MM.1S (cell line): ENCODE measurements around the gene HS6ST3.

Experiments
- DNase-seq: peaks from one replicate; pipeline ENCODE4 v3.0.0-alpha.2; 2015
- H2AFZ ChIP-seq: fragments of 300-600 bp; sonication (generic); 2 replicates; pipeline ENCODE4 v1.6.0; 2016; ENCODE audit warnings: antibody characterized with exemption, low read length
- H3F3A ChIP-seq: fragments of 300-600 bp; sonication (generic); 2 replicates; pipeline ENCODE4 v1.6.1; 2016; ENCODE audit warnings: mild to moderate bottlenecking, antibody characterized with exemption, low read length, moderate library complexity, mixed read lengths; ENCODE audit not compliant: insufficient read depth
- H3K27ac ChIP-seq: fragments of 300-600 bp; sonication (generic); 2 replicates; pipeline ENCODE4 v1.5.1; 2016; ENCODE audit warnings: mild to moderate bottlenecking, low read length
- H3K27me3 ChIP-seq: fragments of 300-600 bp; sonication (generic); replicated peaks from 2 replicates; pipeline ENCODE4 v1.6.0; 2016; ENCODE audit warnings: low read length; ENCODE audit not compliant: insufficient read depth
- H3K36me3 ChIP-seq: fragments of 300-600 bp; sonication (generic); replicated peaks from 2 replicates; pipeline ENCODE4 v1.6.1; 2016; ENCODE audit warnings: mild to moderate bottlenecking, low read length, mixed read lengths; ENCODE audit not compliant: insufficient read depth
- H3K4me1 ChIP-seq: fragments of 300-600 bp; sonication (generic); 2 replicates; pipeline ENCODE4 v1.6.1; 2016; ENCODE audit warnings: low read length, mixed read lengths
- H3K4me2 ChIP-seq: fragments of 300-600 bp; sonication (generic); 2 replicates; pipeline ENCODE4 v1.6.0; 2016; ENCODE audit warnings: low read depth, low read length
- H3K4me3 ChIP-seq: fragments of 300-600 bp; sonication (generic); 2 replicates; pipeline ENCODE4 v1.5.1; 2016; ENCODE audit warnings: low read length, mixed read lengths
- H3K79me2 ChIP-seq: fragments of 300-600 bp; sonication (generic); 2 replicates; pipeline ENCODE4 v1.6.1; 2016; ENCODE audit warnings: mixed run types, low read length, mixed read lengths
- H3K9ac ChIP-seq: fragments of 300-600 bp; sonication (generic); 2 replicates; pipeline ENCODE4 v1.6.1; 2016; ENCODE audit warnings: low read length, mixed read lengths
- H3K9me2 ChIP-seq: fragments of 300-600 bp; sonication (generic); replicated peaks from 2 replicates; pipeline ENCODE4 v1.6.1; 2016; ENCODE audit warnings: mild to moderate bottlenecking, low read length, mixed read lengths; ENCODE audit not compliant: insufficient read depth
- H3K9me3 ChIP-seq: fragments of 300-600 bp; sonication (generic); replicated peaks from 2 replicates; pipeline ENCODE4 v1.6.1; 2016; ENCODE audit warnings: mild to moderate bottlenecking, low read length, mixed read lengths; ENCODE audit not compliant: insufficient read depth
- H4K20me1 ChIP-seq: fragments of 300-600 bp; sonication (generic); 2 replicates; pipeline ENCODE4 v1.6.1; 2016; ENCODE audit warnings: mild to moderate bottlenecking, low read length, moderate library complexity, mixed read lengths; ENCODE audit not compliant: insufficient read depth
- EZH2 ChIP-seq: fragments of 300-600 bp; sonication (generic); optimal IDR thresholded peaks from 2 replicates; pipeline ENCODE3; 2017; ENCODE audit warnings: low read depth, mild to moderate bottlenecking, antibody characterized with exemption, low read length, mixed read lengths
- EZH2phosphoT487 ChIP-seq: fragments of 300-600 bp; sonication (generic); IDR thresholded peaks from 2 replicates; pipeline ENCODE4 v1.6.1; 2018; ENCODE audit warnings: antibody characterized with exemption, low read length
- TF ChIP-seq, protein P1 (sequence below): fragments of 300-600 bp; sonication (generic); IDR thresholded peaks from 2 replicates; pipeline ENCODE4 v1.5.1; 2016; ENCODE audit warnings: antibody characterized with exemption, low read length, mixed read lengths

Gene HS6ST3

DNA sequence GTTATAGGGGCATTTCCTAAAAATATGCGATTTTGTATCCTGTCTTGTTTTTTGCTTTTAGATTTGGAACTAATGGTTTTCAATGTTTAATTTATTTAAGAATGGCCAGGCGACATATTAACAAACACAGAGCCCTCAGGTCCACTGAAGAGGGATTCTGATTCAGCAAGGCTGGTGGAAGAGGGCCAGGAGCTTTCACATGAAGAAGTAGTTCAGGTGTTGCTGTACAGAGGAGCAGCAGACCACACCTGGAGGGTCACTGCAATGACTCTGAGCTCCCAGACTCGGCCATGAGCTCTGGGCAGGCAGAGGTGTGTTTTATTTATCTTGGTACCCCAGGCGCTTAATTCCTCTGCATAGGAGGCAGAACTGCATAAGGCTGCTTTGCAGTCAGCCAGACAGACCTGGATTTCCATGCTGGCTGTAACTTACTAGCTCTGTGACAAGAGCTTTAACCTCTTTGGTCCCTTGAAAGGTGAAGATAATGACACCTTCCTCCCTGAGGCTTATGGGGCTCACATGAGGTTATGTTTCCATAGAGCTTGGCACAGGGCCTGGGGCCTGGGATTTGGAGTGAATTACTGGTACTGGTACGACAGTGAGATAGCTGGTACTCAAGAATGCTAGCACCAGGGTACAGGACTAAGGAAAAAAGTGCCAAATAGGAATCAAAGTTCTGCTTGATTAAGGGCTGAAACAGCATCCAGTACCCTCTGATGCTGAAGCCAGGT, 719.6 kb downstream of the HS6ST3 start:
- Histone ChIP-seq H3K4me3 (no peak overlapping the region), H3K9me2 (no peaks in the 10 kb centered on the region), H3K27ac (no peak overlapping the region), H3K79me2 (no peaks in the 10 kb centered on the region), H3K4me1 (no peaks in the 10 kb centered on the region), H3K4me2 (no peak overlapping the region), H3K36me3 (no peaks in the 10 kb centered on the region), H3K27me3 (no peaks in the 10 kb centered on the region), H3F3A (no peaks in the 10 kb centered on the region), H4K20me1 (no peaks in the 10 kb centered on the region), H3K9me3 (no peaks in the 10 kb centered on the region), H3K9ac (no peak overlapping the region), H2AFZ (no peak overlapping the region)
- no peak for TF ChIP-seq EZH2
- TF ChIP-seq, protein P1, sequence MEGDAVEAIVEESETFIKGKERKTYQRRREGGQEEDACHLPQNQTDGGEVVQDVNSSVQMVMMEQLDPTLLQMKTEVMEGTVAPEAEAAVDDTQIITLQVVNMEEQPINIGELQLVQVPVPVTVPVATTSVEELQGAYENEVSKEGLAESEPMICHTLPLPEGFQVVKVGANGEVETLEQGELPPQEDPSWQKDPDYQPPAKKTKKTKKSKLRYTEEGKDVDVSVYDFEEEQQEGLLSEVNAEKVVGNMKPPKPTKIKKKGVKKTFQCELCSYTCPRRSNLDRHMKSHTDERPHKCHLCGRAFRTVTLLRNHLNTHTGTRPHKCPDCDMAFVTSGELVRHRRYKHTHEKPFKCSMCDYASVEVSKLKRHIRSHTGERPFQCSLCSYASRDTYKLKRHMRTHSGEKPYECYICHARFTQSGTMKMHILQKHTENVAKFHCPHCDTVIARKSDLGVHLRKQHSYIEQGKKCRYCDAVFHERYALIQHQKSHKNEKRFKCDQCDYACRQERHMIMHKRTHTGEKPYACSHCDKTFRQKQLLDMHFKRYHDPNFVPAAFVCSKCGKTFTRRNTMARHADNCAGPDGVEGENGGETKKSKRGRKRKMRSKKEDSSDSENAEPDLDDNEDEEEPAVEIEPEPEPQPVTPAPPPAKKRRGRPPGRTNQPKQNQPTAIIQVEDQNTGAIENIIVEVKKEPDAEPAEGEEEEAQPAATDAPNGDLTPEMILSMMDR = no peak
- TF ChIP-seq EZH2phosphoT487 = no peak
- DNase-seq = no peak

DNA sequence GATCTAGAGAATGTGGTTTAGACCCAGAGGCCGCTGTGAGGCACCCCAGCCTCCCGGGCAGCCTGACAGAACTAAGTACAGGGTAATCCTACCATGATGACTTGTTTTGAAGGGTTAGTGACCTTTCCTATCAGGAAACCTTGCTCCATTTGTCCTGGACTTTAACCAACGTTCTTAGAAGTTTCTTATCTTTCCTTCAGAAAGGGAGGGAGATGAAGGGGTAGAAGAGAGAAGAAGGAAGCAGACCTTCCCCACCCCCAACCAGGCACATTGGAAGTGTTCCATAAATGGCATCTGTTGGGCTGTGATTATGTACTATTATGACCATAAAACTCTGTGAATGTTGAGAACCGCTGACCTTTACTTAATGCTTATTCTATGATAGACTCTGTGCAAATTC, 720.2 kb downstream of the HS6ST3 start:
- no peak overlapping the region for H3K9ac ChIP-seq
- H3F3A ChIP-seq = no peaks in the 10 kb centered on the region
- no peak overlapping the region for H3K4me3 ChIP-seq
- H4K20me1 ChIP-seq = no peaks in the 10 kb centered on the region
- H3K27me3 ChIP-seq = no peaks in the 10 kb centered on the region
- H3K79me2 ChIP-seq = no peaks in the 10 kb centered on the region
- H3K27ac ChIP-seq = no peak overlapping the region
- no peak overlapping the region for H3K4me2 ChIP-seq
- no peak for DNase-seq
- no peak for TF ChIP-seq EZH2
- TF ChIP-seq, protein P1 = no peak
- no peak for TF ChIP-seq EZH2phosphoT487
- H3K9me3 ChIP-seq = no peaks in the 10 kb centered on the region
- H3K4me1 ChIP-seq = no peaks in the 10 kb centered on the region
- no peaks in the 10 kb centered on the region for H3K9me2 ChIP-seq
- no peak overlapping the region for H2AFZ ChIP-seq
- no peaks in the 10 kb centered on the region for H3K36me3 ChIP-seq

DNA sequence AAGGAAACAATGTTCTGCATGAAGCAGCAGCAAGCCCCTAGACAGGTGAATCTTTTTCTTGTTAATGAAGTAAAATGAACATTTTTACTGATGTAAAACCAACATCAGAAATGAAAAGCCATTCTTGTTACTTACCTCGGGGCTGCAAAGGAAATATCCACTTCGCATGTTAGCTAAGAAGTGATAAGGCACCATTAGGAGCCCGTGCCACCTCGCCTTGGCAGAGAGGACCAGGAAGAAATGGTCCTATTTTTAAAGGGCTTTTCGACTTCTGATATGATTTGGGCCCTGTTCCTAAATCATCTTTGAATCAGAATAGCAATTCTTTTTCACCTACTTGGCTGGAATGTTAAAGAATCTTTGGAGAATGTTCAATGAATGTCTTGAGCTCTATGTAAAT, 721.1 kb downstream of the HS6ST3 start:
- DNase-seq = no peak
- Histone ChIP-seq H3K4me2 (no peak overlapping the region), H3K9me3 (no peaks in the 10 kb centered on the region), H4K20me1 (no peaks in the 10 kb centered on the region), H3K27ac (no peak overlapping the region), H3K27me3 (no peaks in the 10 kb centered on the region), H2AFZ (no peak overlapping the region), H3F3A (no peaks in the 10 kb centered on the region), H3K4me1 (no peaks in the 10 kb centered on the region), H3K9ac (no peak overlapping the region), H3K79me2 (no peaks in the 10 kb centered on the region), H3K9me2 (no peaks in the 10 kb centered on the region), H3K4me3 (no peak overlapping the region), H3K36me3 (no peaks in the 10 kb centered on the region)
- no peak for TF ChIP-seq EZH2
- TF ChIP-seq, protein P1 = no peak
